GM13977 (cell line): ENCODE results near the gene SETD4.

Experiments used
- DNase-seq: peaks from one replicate; pipeline ENCODE4 v3.0.0; 2012; ENCODE audit warnings: low spot score
- in situ Hi-C: fragments of 300-500 bp; cut with MboI; formaldehyde crosslinking; loops from one replicate; pipeline ENCODE4 v1.12.0; 2022; ENCODE audit warnings: low sequenced_read_pairs, low pct_unique_long_range_greater_than_20kb, mixed read lengths, inconsistent platforms; ENCODE audit not compliant: unreplicated experiment
- TF ChIP-seq, protein P1 (sequence below): IDR thresholded peaks from 2 replicates; pipeline ENCODE4 v1.5.1; 2012; ENCODE audit warnings: mild to moderate bottlenecking, control low read depth; ENCODE audit not compliant: insufficient read depth; ENCODE audit errors: extremely low read depth, missing control alignments

The SETD4 gene

DNA sequence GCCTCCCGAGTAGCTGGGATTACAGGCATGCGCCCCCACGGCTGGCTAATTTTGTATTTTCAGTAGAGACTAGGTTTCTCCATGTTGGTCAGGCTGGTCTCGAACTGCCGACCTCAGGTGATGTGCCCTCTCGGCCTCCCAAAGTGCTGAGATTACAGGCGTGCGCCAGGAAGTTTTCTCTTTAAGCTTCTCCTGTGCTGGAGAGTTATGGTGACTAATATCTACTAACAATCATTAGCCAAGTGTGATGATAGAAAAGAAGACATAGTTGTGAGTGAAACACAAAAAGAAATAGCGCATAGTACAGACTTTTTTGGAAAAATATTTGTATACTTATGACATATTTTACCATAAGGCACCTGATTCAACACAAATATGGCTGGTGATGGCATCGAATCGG is 56.5 kb downstream of the SETD4 start:
- no peak for DNase-seq
- in situ Hi-C loops, result loop anchor here (25.0 kb wide), 1 partner anchor 1266 kb away; no protein-coding TSS in a partner anchor
- TF ChIP-seq, protein P1, sequence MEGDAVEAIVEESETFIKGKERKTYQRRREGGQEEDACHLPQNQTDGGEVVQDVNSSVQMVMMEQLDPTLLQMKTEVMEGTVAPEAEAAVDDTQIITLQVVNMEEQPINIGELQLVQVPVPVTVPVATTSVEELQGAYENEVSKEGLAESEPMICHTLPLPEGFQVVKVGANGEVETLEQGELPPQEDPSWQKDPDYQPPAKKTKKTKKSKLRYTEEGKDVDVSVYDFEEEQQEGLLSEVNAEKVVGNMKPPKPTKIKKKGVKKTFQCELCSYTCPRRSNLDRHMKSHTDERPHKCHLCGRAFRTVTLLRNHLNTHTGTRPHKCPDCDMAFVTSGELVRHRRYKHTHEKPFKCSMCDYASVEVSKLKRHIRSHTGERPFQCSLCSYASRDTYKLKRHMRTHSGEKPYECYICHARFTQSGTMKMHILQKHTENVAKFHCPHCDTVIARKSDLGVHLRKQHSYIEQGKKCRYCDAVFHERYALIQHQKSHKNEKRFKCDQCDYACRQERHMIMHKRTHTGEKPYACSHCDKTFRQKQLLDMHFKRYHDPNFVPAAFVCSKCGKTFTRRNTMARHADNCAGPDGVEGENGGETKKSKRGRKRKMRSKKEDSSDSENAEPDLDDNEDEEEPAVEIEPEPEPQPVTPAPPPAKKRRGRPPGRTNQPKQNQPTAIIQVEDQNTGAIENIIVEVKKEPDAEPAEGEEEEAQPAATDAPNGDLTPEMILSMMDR, result no peak

DNA sequence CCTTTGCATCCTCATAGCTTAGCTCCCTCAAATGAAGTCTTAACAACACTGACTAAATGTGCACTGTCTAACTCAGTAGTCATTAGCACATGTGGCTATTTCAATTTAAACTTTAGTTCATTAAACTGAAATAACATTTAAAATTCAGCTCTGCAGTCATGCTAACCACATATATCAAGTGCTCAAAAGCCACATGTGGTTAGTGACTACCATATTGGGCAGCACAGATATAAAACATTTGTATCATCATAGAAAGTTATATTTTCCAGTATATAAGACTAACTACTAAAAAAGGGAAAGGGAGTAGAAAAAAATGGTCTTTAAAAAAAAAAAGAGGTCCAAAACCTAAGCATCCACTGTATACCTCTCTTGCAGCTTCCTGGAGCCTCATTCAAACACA is 64.1 kb downstream of the SETD4 start:
- in situ Hi-C loops, result no loop called here
- TF ChIP-seq, protein P1, result no peak
- no peak for DNase-seq

DNA sequence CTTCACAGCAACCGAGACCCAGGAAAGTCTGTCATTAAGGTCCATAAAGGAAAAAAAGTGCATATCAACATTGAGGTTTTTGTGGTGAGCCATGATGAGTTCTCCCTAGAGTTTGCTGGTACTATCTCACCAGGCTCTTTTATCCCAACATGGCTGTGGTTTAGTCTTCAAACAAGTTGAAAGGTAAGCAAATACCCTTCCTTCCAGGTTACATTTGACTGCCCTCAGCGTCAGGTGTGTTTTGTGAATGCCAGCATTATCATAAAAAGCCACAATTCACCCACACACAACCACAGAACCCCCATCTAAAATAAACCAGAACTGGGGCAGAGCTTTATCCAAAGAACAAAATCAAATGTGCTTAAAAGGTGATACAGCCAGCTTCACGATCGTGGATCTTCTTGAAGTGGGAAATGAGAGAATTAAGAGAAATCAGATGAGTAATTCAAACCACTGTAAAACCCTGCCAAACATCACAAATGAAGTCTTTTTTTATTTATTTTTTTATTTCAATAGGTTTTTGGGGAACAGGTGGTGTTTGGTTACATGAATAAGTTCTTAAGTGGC is 64.7 kb downstream of the SETD4 start:
- in situ Hi-C loops, result no loop called here
- TF ChIP-seq, protein P1, result no peak

DNA sequence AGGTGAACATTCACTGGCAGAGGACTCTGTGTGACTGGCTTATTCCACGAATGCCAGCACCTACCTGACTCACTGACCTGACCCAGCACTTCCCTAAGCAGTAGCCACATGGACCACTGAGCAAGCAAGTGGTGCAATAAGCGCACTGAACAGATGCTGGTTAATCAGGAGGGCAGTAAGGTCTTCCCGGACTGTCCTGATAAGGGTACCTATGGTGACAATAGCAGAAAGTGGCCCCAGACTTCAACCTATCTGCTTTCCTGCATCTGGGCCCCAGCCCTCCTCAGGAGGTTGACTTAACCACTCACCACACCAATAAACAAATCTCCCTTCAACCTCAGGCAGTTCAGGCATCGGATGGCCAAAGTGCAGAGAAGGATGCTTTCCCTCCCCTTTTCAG is 65.7 kb downstream of the SETD4 start:
- TF ChIP-seq, protein P1, result no peak
- in situ Hi-C loops, result no loop called here
- DNase-seq, result no peak

More for the DNA sequence above, 64.7 kb downstream of the SETD4 start:
- no peak for DNase-seq

DNA sequence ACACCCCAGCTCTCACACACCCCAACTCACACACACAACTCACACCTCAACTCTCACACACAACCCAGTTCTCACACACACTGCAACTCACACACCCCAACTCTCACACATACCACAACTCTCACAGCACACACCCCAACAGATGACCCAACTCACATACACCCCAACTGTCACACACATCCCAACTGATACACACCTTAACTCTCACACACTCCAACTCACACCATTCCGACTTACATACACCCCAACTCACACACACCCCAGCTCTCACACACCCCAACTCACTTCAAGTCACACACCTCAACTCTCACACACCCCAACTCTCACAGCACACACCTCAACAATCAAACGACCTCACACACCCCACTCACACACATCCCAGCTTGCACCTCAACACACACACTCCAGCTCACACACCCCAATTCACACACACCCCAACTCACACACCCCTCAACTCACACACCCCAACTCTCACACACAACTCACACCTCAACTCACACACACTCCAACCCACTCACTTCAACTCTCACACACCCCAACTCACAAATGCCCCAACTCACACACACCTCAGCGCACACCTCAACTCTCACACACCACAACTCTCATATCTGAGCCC is 66.3 kb downstream of the SETD4 start:
- no peak for DNase-seq
- TF ChIP-seq, protein P1, result no peak
- in situ Hi-C loops, result no loop called here

DNA sequence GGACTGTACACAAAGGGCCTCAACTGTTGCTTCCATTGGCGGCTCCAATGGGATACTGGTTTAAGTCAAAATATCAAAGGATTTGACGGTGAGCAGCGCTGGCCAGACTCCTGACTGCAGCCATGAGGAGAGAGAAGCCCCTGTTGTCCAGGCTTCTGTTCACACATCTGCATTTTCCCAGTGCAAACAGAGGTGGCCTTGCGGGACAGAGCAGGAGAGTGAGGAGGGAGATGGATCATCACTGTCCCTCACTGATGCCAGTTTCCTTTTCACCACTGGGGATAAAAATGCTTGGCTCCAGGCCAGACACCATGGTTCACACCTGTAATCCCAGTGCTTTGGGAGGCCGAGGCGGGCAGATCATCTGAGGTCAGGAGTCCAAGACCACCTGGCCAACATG is 69.2 kb downstream of the SETD4 start:
- in situ Hi-C loops, result no loop called here
- TF ChIP-seq, protein P1, result no peak
- no peak for DNase-seq
